Endodermal cell (in vitro differentiated cells): Measurements from ENCODE around the gene HDAC4. TPM values are rescaled to one million over a fixed set of nuclear protein-coding genes. Genes with fewer than 3 reads are reported as not detected.

ENCODE experiments used
- DNase-seq: peaks from one replicate; pipeline ENCODE4 v3.0.0-alpha.2; 2017
- H3K27ac ChIP-seq: 2 replicates; pipeline ENCODE4 v1.5.1; 2013; ENCODE audit warnings: mild to moderate bottlenecking, low read depth, low read length, moderate library complexity
- H3K27me3 ChIP-seq: 2 replicates; pipeline ENCODE4 v1.6.1; 2013; ENCODE audit warnings: mild to moderate bottlenecking, low read length, moderate library complexity; ENCODE audit not compliant: insufficient read depth, control insufficient read depth, poor library complexity, severe bottlenecking
- H3K36me3 ChIP-seq: 2 replicates; pipeline ENCODE4 v1.7.0; 2013; ENCODE audit warnings: mild to moderate bottlenecking, low read length, moderate library complexity; ENCODE audit not compliant: control insufficient read depth, insufficient read depth
- H3K4me1 ChIP-seq: one replicate; pipeline ENCODE4 v1.7.0; 2013; ENCODE audit warnings: low read length; ENCODE audit not compliant: control insufficient read depth, insufficient read depth
- H3K4me3 ChIP-seq: 2 replicates; pipeline ENCODE4 v1.5.1; 2013; ENCODE audit warnings: mild to moderate bottlenecking, low read length, moderate library complexity
- H3K9ac ChIP-seq: 2 replicates; pipeline ENCODE4 v1.6.1; 2013; ENCODE audit warnings: mild to moderate bottlenecking, low read length, moderate library complexity; ENCODE audit not compliant: poor library complexity, severe bottlenecking; ENCODE audit errors: extremely low read depth
- H3K9me3 ChIP-seq: 2 replicates; pipeline ENCODE4 v1.6.1; 2013; ENCODE audit warnings: mild to moderate bottlenecking, low read length, moderate library complexity; ENCODE audit not compliant: control insufficient read depth
- H3K27ac Mint-ChIP-seq: 2 replicates; pipeline ENCODE4 v1.8.0; 2020; ENCODE audit warnings: mixed read lengths
- H3K27me3 Mint-ChIP-seq: 2 replicates; pipeline ENCODE4 v1.8.0; 2021; ENCODE audit warnings: mild to moderate bottlenecking, mixed read lengths; ENCODE audit not compliant: insufficient read depth
- H3K36me3 Mint-ChIP-seq: 2 replicates; pipeline ENCODE4 v1.8.0; 2020; ENCODE audit warnings: low read depth, mixed read lengths
- H3K4me1 Mint-ChIP-seq: 2 replicates; pipeline ENCODE4 v1.8.0; 2020; ENCODE audit warnings: mixed read lengths
- H3K4me3 Mint-ChIP-seq: 2 replicates; pipeline ENCODE4 v1.8.0; 2020; ENCODE audit warnings: mild to moderate bottlenecking, moderate library complexity, mixed read lengths
- H3K9me3 Mint-ChIP-seq: 2 replicates; pipeline ENCODE4 v1.8.0; 2020; ENCODE audit warnings: mild to moderate bottlenecking, mixed read lengths
- WGBS, 2 experiments: methylation state at CpG; one replicate each; pipeline versions ENCODE4 v1.1.5 to v1.1.7; 2013; ENCODE audit warnings: missing lambda C conversion rate in 2 of 2, mixed read lengths in 1 of 2; ENCODE audit not compliant: insufficient coverage in 1 of 2, insufficient read length in 1 of 2; 5-methylcytosine and 5-hydroxymethylcytosine counted together
- total RNA-seq, 2 donors: library from RNA; stranded (reverse); fragmentation: NEBNext Ultra II Directional in 1 of 2; extraction: Animal tissue kit (Norgen Biotek cat#: 25700) in 1 of 2; gene quantifications; 2 replicates in 1 of 2; 3 replicates in 1 of 2; pipeline ENCODE4 v1.2.1, GENCODE V29; 2021
- TF ChIP-seq, protein P1 (sequence below): fragments of 200-600 bp; sonication (generic); conservative IDR thresholded peaks from 2 replicates; pipeline ENCODE4 v1.5.0; 2021; ENCODE audit warnings: antibody characterized with exemption, mild to moderate bottlenecking

Gene HDAC4
- total RNA-seq, 2 donors from 2014 or later = 45.7 to 51.2 TPM

DNA sequence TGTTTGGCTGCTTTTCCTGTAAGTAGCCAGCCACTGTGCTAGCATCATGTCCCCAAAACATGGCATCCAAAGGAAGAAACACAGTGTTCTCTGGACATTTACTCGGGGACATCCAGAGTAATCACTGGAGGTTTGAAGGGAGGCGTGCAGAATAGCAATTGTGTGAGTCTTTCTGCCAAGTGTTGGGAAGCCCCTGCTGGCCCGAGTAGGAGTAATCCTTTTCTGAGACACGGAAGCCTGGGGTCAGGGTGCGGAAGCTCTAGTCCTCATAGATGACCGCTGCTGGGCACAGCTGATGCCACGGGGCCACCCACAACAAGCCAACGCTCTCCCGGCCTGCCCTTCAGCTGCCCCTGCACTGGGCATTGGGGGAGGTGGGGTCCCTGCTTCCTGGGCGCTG lies 24.8 kb upstream of the HDAC4 start:
- WGBS, 2 experiments = 63 to 89% methylated on average over 3 to 10 of the region's 10 CpGs
- H3K9ac ChIP-seq = no peak overlapping the region
- DNase-seq = peak; percentile 38

DNA sequence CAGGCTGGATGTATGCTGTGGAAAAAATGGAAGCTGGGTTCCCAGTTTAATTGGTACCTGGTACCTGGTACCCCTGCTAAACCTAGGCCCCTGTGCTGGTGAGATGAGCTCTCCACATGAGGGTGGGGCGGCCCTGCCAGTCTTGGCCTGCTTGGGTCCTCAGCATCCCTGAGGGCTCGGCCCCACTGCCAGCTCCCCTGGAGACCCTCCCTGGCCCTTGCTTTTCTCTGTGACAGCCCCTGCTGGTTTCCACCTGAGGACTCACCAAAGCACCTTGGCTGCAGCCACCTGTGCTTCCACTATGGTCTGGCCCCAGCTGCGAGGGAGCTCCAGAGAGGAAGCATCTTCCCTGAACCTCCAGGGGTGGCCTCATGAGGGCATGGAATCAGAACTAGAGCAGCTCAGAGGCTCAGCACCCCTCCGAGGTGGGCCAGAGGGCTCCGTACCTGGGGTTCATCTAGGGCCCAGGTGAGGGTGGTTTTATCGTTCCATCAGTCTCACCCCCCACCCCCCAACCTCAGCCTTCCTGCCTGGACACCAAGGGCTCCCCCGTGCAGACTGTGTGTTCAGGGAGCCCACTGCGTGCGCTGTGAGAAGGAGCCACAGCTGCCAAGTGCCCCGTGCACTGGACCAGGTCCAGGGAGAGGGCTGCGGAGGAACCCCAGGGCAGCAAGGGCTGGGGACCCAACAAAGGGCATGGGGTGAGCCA lies 23.7 kb upstream of the HDAC4 start:
- no peaks in the 10 kb centered on the region for H3K4me1 Mint-ChIP-seq

More for the DNA sequence above, 24.8 kb upstream of the HDAC4 start:
- Histone ChIP-seq H3K4me3 (no peak overlapping the region), H3K9me3 (no peaks in the 10 kb centered on the region), H3K27me3 (peaks cover 6% of the 10 kb centered on the region), H3K27ac (no peak overlapping the region), H3K4me1 (no peaks in the 10 kb centered on the region), H3K36me3 (no peaks in the 10 kb centered on the region)
- H3K27ac Mint-ChIP-seq = no peak overlapping the region
- H3K27me3 Mint-ChIP-seq = no peaks in the 10 kb centered on the region
- no peaks in the 10 kb centered on the region for H3K9me3 Mint-ChIP-seq
- H3K4me1 Mint-ChIP-seq = no peaks in the 10 kb centered on the region
- TF ChIP-seq, protein P1, sequence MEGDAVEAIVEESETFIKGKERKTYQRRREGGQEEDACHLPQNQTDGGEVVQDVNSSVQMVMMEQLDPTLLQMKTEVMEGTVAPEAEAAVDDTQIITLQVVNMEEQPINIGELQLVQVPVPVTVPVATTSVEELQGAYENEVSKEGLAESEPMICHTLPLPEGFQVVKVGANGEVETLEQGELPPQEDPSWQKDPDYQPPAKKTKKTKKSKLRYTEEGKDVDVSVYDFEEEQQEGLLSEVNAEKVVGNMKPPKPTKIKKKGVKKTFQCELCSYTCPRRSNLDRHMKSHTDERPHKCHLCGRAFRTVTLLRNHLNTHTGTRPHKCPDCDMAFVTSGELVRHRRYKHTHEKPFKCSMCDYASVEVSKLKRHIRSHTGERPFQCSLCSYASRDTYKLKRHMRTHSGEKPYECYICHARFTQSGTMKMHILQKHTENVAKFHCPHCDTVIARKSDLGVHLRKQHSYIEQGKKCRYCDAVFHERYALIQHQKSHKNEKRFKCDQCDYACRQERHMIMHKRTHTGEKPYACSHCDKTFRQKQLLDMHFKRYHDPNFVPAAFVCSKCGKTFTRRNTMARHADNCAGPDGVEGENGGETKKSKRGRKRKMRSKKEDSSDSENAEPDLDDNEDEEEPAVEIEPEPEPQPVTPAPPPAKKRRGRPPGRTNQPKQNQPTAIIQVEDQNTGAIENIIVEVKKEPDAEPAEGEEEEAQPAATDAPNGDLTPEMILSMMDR = peak; percentile 37
- no peaks in the 10 kb centered on the region for H3K36me3 Mint-ChIP-seq
- H3K4me3 Mint-ChIP-seq = no peak overlapping the region

DNA sequence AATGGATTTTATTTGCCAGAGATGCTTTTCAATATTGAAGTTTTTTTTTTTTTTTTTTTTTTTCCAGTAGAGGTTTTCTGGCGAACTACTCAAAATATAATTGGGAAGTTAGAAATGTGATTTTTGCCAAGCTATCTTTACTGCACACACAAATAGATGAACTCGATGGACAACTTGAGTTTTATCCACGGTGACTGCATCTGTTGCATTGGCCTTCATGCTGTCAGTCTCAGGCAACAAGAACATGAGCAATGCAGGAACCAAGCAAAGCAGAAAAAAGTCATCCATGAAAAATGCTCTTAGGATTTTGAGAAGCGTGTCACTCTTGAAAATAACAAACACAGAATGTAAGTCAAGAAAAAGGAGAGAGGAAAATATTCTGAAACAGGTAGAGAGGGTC lies 22.7 kb upstream of the HDAC4 start:
- 92 to 97% methylated on average over 3 to 4 of the region's 4 CpGs for WGBS, 2 experiments
- Mint-ChIP-seq H3K9me3 (no peaks in the 10 kb centered on the region), H3K4me3 (no peak overlapping the region), H3K27me3 (no peaks in the 10 kb centered on the region), H3K36me3 (no peaks in the 10 kb centered on the region), H3K4me1 (no peaks in the 10 kb centered on the region), H3K27ac (no peak overlapping the region)
- H3K27ac ChIP-seq = no peak overlapping the region
- H3K4me3 ChIP-seq = no peak overlapping the region
- DNase-seq = peak; percentile 13
- no peaks in the 10 kb centered on the region for H3K9me3 ChIP-seq
- no peaks in the 10 kb centered on the region for H3K4me1 ChIP-seq
- TF ChIP-seq, protein P1 = no peak
- H3K27me3 ChIP-seq = peaks cover 6% of the 10 kb centered on the region
- no peak overlapping the region for H3K9ac ChIP-seq
- no peaks in the 10 kb centered on the region for H3K36me3 ChIP-seq

More for the DNA sequence above, 23.7 kb upstream of the HDAC4 start:
- no peak overlapping the region for H3K9ac ChIP-seq
- TF ChIP-seq, protein P1 = no peak
- H3K9me3 Mint-ChIP-seq = no peaks in the 10 kb centered on the region
- peaks cover 6% of the 10 kb centered on the region for H3K27me3 ChIP-seq
- H3K4me3 ChIP-seq = no peak overlapping the region
- no peaks in the 10 kb centered on the region for H3K4me1 ChIP-seq
- H3K36me3 ChIP-seq = no peaks in the 10 kb centered on the region
- H3K27ac ChIP-seq = no peak overlapping the region
- no peak overlapping the region for H3K27ac Mint-ChIP-seq
- no peaks in the 10 kb centered on the region for H3K36me3 Mint-ChIP-seq
- DNase-seq = peak; percentile 17
- H3K27me3 Mint-ChIP-seq = no peaks in the 10 kb centered on the region
- no peaks in the 10 kb centered on the region for H3K9me3 ChIP-seq
- 85 to 92% methylated on average over 5 to 11 of the region's 11 CpGs for WGBS, 2 experiments
- no peak overlapping the region for H3K4me3 Mint-ChIP-seq
